Cardiac muscle cell (in vitro differentiated cells and primary cell): ENCODE results near the gene SCARF2. TPM values are rescaled to one million over a fixed set of nuclear protein-coding genes. Genes with fewer than 3 reads are reported as not detected.
A peak's percentile ranks its signal among the peaks of the same experiment; 100 is the strongest.

ENCODE experiments used
- DNase-seq, 2 donors: peaks; one replicate each; pipeline versions ENCODE4 v3.0.0 to v3.0.0-alpha.2; 2010 to 2017; ENCODE audit warnings: low read depth in 1 of 2, low spot score in 1 of 2
- H3K27ac ChIP-seq: fragments of 200-600 bp; sonication (generic); 2 replicates; pipeline ENCODE4 v1.5.1; 2016
- H3K27me3 ChIP-seq: fragments of 200-600 bp; sonication (generic); 2 replicates; pipeline ENCODE4 v1.6.0; 2016; ENCODE audit warnings: control low read depth
- H3K36me3 ChIP-seq: fragments of 200-600 bp; sonication (generic); 2 replicates; pipeline ENCODE4 v1.5.1; 2016; ENCODE audit warnings: control low read depth
- H3K4me1 ChIP-seq: fragments of 200-600 bp; sonication (generic); 2 replicates; pipeline ENCODE4 v1.8.1; 2017; ENCODE audit warnings: low read depth, mild to moderate bottlenecking, mixed run types
- H3K4me3 ChIP-seq: fragments of 200-600 bp; sonication (generic); 2 replicates; pipeline ENCODE4 v1.5.1; 2016; ENCODE audit warnings: mild to moderate bottlenecking
- H3K9me3 ChIP-seq: fragments of 200-600 bp; sonication (generic); 2 replicates; pipeline ENCODE4 v1.5.1; 2017; ENCODE audit warnings: low read depth, mild to moderate bottlenecking, control low read depth
- polyA plus RNA-seq: library from polyadenylated mRNA; unstranded; fragments of >200 nt; fragmentation: Nextera tagmentation; extraction: Ambion mirVana; gene quantifications from 2 replicates; pipeline ENCODE4 v1.2.1, GENCODE V29; 2016
- total RNA-seq: library from RNA; depleted of rRNA; stranded (reverse); fragments of >200 nt; gene quantifications from 2 replicates; pipeline ENCODE4 v1.2.3, GENCODE V29; 2016
- TF ChIP-seq, protein P1 (sequence below): IDR thresholded peaks from 2 replicates; pipeline ENCODE4 v1.5.1; 2012; ENCODE audit warnings: low read depth, mild to moderate bottlenecking, low read length

Gene SCARF2
- total and polyA plus RNA-seq, 2 experiments from 2014 or later: 38.0 to 66.1 TPM

DNA sequence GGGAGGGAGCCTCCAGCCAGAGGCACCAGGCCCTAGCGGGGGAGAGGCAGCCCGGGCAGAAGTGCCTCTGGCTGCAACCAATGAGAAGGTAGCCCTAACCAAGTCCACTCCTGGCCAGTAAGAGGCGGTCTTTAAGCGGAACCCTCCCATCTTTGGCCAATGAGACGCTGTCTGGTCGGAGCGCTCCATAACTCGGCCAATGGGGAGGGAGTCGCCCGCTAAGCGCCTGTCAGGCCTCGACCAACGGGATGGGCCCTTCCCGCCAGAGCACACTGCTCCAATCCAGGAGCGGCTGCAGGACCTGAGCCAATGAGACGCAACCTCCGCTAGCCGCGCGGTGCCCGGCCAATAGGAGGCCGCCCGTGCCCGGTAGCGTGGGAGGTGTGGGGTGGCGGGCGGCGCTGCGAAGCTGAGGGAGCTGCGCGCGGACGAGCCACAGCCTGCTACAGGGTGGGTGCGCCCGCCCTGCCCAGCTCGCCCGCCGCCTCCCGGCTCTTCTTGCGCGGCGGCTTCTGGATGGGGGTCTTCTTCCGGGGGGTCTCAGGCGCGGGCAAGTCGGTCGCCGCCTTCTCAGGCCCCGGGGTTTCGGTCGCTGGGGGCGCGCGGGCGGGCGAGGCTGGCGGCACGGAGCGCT is 12.6 kb downstream of the SCARF2 start:
- no peak overlapping the region for H3K4me3 ChIP-seq
- H3K36me3 ChIP-seq: peaks cover 3% of the 10 kb centered on the region
- peaks cover 14% of the 10 kb centered on the region for H3K27me3 ChIP-seq
- no peak overlapping the region for H3K27ac ChIP-seq
- DNase-seq: no peak
- H3K4me1 ChIP-seq: no peaks in the 10 kb centered on the region
- no peaks in the 10 kb centered on the region for H3K9me3 ChIP-seq
- TF ChIP-seq, protein P1, sequence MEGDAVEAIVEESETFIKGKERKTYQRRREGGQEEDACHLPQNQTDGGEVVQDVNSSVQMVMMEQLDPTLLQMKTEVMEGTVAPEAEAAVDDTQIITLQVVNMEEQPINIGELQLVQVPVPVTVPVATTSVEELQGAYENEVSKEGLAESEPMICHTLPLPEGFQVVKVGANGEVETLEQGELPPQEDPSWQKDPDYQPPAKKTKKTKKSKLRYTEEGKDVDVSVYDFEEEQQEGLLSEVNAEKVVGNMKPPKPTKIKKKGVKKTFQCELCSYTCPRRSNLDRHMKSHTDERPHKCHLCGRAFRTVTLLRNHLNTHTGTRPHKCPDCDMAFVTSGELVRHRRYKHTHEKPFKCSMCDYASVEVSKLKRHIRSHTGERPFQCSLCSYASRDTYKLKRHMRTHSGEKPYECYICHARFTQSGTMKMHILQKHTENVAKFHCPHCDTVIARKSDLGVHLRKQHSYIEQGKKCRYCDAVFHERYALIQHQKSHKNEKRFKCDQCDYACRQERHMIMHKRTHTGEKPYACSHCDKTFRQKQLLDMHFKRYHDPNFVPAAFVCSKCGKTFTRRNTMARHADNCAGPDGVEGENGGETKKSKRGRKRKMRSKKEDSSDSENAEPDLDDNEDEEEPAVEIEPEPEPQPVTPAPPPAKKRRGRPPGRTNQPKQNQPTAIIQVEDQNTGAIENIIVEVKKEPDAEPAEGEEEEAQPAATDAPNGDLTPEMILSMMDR: no peak

DNA sequence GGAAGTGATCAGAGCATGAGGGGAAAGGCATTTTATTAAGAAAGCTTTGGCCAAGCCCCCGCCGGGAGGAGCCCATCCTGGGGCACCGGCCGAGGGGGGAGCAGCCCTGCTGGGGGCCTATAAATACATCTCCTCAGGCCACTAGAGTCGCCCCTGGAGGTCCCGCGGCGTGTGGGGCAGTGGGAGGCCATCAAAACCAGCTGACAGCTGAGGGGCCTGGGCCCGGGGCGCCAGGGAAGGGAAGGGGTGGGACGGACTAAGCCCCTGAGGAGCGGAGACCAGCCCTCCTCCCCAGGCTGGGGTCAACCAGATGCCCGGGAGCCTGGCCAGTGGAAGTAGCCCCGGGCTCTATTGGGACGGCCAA is 13.1 kb downstream of the SCARF2 start:
- Histone ChIP-seq H3K27me3 (peaks cover 9% of the 10 kb centered on the region), H3K27ac (no peak overlapping the region), H3K4me1 (no peaks in the 10 kb centered on the region), H3K9me3 (no peaks in the 10 kb centered on the region), H3K36me3 (peaks cover 3% of the 10 kb centered on the region), H3K4me3 (no peak overlapping the region)
- DNase-seq: no peak
- TF ChIP-seq, protein P1: no peak

- Histone ChIP-seq H3K9me3 (no peaks in the 10 kb centered on the region), H3K4me1 (no peaks in the 10 kb centered on the region), H3K36me3 (peaks cover 3% of the 10 kb centered on the region), H3K27ac (peak overlapping the region; percentile 25), H3K4me3 (no peak overlapping the region), H3K27me3 (peaks cover 4% of the 10 kb centered on the region)
- DNase-seq: no peak
- TF ChIP-seq, protein P1: no peak
Measured at GRCh38 chr22:20423906-20424551, 13.6 kb downstream of the SCARF2 start.

- Histone ChIP-seq H3K27me3 (no peaks in the 10 kb centered on the region), H3K4me3 (no peak overlapping the region), H3K4me1 (no peaks in the 10 kb centered on the region), H3K9me3 (no peaks in the 10 kb centered on the region), H3K27ac (peak overlapping the region; percentile 25), H3K36me3 (peaks cover 3% of the 10 kb centered on the region)
- TF ChIP-seq, protein P1: no peak
- DNase-seq: no peak
Measured at GRCh38 chr22:20423008-20423905, 14.4 kb downstream of the SCARF2 start.

- TF ChIP-seq, protein P1: no peak
- Histone ChIP-seq H3K36me3 (peaks cover 3% of the 10 kb centered on the region), H3K4me1 (no peaks in the 10 kb centered on the region), H3K27ac (no peak overlapping the region), H3K27me3 (no peaks in the 10 kb centered on the region), H3K9me3 (no peaks in the 10 kb centered on the region), H3K4me3 (no peak overlapping the region)
- DNase-seq: peak in 1 of 2 donors; percentile 33
Measured at GRCh38 chr22:20422271-20423007, 15.2 kb downstream of the SCARF2 start.
